A673 (cell line): ENCODE data around the gene ABCF1. TPM values are rescaled to one million over a fixed set of nuclear protein-coding genes. Genes with fewer than 3 reads are reported as not detected.

ENCODE experiments used
- BruUV-seq: library from RNA; stranded (reverse); fragments of 400-500 nt; replicated peaks from 2 replicates; lab custom pipeline; 2021; lab: Mats Ljungman, UMichigan
- CTCF ChIA-PET: fragments of 300-600 bp; sonication (Branson Sonifier 250); formaldehyde crosslinking; loops from one replicate; lab custom pipeline; 2022; ENCODE audit warnings: antibody characterized with exemption; lab: Charles Lee
- POLR2A ChIA-PET: fragments of 300-600 bp; sonication (Branson Sonifier 250); formaldehyde crosslinking; loops from one replicate; lab custom pipeline; 2022; ENCODE audit warnings: antibody characterized with exemption; ENCODE audit not compliant: low non-redundant PET; lab: Charles Lee
- DNase-seq: peaks from one replicate; pipeline ENCODE4 v3.0.0-alpha.2; 2015; ENCODE audit warnings: low spot score
- H3K27ac ChIP-seq: fragments of 200-600 bp; sonication (generic); 2 replicates; pipeline ENCODE4 v1.5.1; 2016; ENCODE audit warnings: mixed run types, low read depth, mild to moderate bottlenecking, mixed read lengths, antibody characterized with exemption, low read length; ENCODE audit not compliant: poor library complexity, severe bottlenecking
- H3K27me3 ChIP-seq: fragments of 200-600 bp; sonication (generic); replicated peaks from 2 replicates; pipeline ENCODE4 v1.6.1; 2017; ENCODE audit warnings: mixed run types, low read depth, mild to moderate bottlenecking, mixed read lengths, antibody characterized with exemption, low read length; ENCODE audit not compliant: insufficient read depth, poor library complexity
- H3K36me3 ChIP-seq: fragments of 200-600 bp; sonication (generic); 2 replicates; pipeline ENCODE4 v1.6.1; 2016; ENCODE audit warnings: mixed run types, mild to moderate bottlenecking, mixed read lengths, antibody characterized with exemption, low read length; ENCODE audit not compliant: insufficient read depth, poor library complexity, severe bottlenecking
- H3K4me1 ChIP-seq: fragments of 200-600 bp; sonication (generic); 2 replicates; pipeline ENCODE4 v1.6.1; 2017; ENCODE audit warnings: mixed run types, mild to moderate bottlenecking, mixed read lengths, antibody characterized with exemption, low read length; ENCODE audit not compliant: insufficient read depth, poor library complexity, severe bottlenecking
- H3K4me3 ChIP-seq: fragments of 200-600 bp; sonication (generic); 2 replicates; pipeline ENCODE4 v1.5.1; 2016; ENCODE audit warnings: low read depth, mixed run types, mild to moderate bottlenecking, mixed read lengths, low read length; ENCODE audit not compliant: poor library complexity, severe bottlenecking
- H3K9me3 ChIP-seq: fragments of 200-600 bp; sonication (generic); 2 replicates; pipeline ENCODE4 v1.6.1; 2016; ENCODE audit warnings: mixed run types, low read depth, mild to moderate bottlenecking, mixed read lengths, antibody characterized with exemption, low read length; ENCODE audit not compliant: poor library complexity, severe bottlenecking
- CTCF ChIP-seq: fragments of 300-800, 200-600 bp; sonication (generic); conservative IDR thresholded peaks from 2 replicates; pipeline ENCODE4 v1.5.1; 2017; ENCODE audit warnings: low read depth, mild to moderate bottlenecking, antibody characterized with exemption, low read length, moderate library complexity, mixed read lengths
- EZH2 ChIP-seq: fragments of 200-600 bp; sonication (generic); IDR thresholded peaks from 2 replicates; pipeline ENCODE4 v1.6.1; 2017; ENCODE audit warnings: borderline replicate concordance, low read depth, mild to moderate bottlenecking, mixed read lengths, antibody characterized with exemption, low read length; ENCODE audit not compliant: poor library complexity, severe bottlenecking
- intact Hi-C: fragments of 100-400 bp; cut with micrococcal nuclease; formaldehyde crosslinking; loops from one replicate; pipeline ENCODE4 v1.10.0; 2022; ENCODE audit not compliant: unreplicated experiment
- total RNA-seq: library from RNA; stranded (reverse); gene quantifications from 2 replicates; pipeline ENCODE4 v1.2.3, GENCODE V29; 2021

ABCF1 gene
- total RNA-seq, 1 experiment from 2014 or later = 119 TPM

GRCh38 chr6:30543821-30544220, 27.4 kb upstream of the ABCF1 start:
- H3K27ac ChIP-seq = no peak overlapping the region
- intact Hi-C loops = loop anchor here (1.0 to 5.0 kb wide), 2 partner anchors 53 to 62 kb away; no protein-coding TSS in a partner anchor
- ChIA-PET POLR2A (no interaction called here), CTCF (interaction anchor here (0.9 to 1.9 kb wide), 2 partner anchors 11 to 62 kb away, joined by 4 to 21 read pairs; no protein-coding TSS in a partner anchor)
- BruUV-seq = no TSS peak
- no peak for TF ChIP-seq EZH2
- TF ChIP-seq CTCF = no peak
- H3K9me3 ChIP-seq = no peaks in the 10 kb centered on the region
- no peak for DNase-seq
- H3K4me3 ChIP-seq = no peak overlapping the region
- H3K27me3 ChIP-seq = no peaks in the 10 kb centered on the region
- H3K36me3 ChIP-seq = no peaks in the 10 kb centered on the region
- peaks cover 4% of the 10 kb centered on the region for H3K4me1 ChIP-seq

- Histone ChIP-seq H3K4me3 (no peak overlapping the region), H3K27ac (no peak overlapping the region), H3K4me1 (peaks cover 4% of the 10 kb centered on the region), H3K36me3 (peaks cover 4% of the 10 kb centered on the region), H3K27me3 (no peaks in the 10 kb centered on the region), H3K9me3 (no peaks in the 10 kb centered on the region)
- intact Hi-C loops = loop anchor here (1.0 to 5.0 kb wide), 2 partner anchors 53 to 62 kb away; no protein-coding TSS in a partner anchor
- CTCF ChIA-PET = interaction anchor here (0.5 to 1.9 kb wide), 11 partner anchors 9 to 362 kb away, joined by 3 to 21 read pairs (median 5); partner anchors contain the start of gene ABCF1
- POLR2A ChIA-PET = interaction anchor here (0.5 to 1.2 kb wide), 3 partner anchors 12 to 166 kb away, joined by 3 to 5 read pairs (median 4); no protein-coding TSS in a partner anchor
- no TSS peak for BruUV-seq
- TF ChIP-seq CTCF (peak; percentile 75), EZH2 (no peak)
- DNase-seq = peak; percentile 76
These were observed 26.5 kb upstream of the ABCF1 start for GRCh38 chr6:30544666-30545272.

- BruUV-seq = no TSS peak
- no peaks in the 10 kb centered on the region for H3K4me1 ChIP-seq
- no peak overlapping the region for H3K27ac ChIP-seq
- intact Hi-C loops = no loop called here
- ChIA-PET CTCF (no interaction called here), POLR2A (no interaction called here)
- H3K36me3 ChIP-seq = peaks cover 23% of the 10 kb centered on the region
- TF ChIP-seq CTCF (no peak), EZH2 (no peak)
- DNase-seq = no peak
- no peaks in the 10 kb centered on the region for H3K27me3 ChIP-seq
- H3K4me3 ChIP-seq = no peak overlapping the region
- no peaks in the 10 kb centered on the region for H3K9me3 ChIP-seq
These were observed 23.8 kb upstream of the ABCF1 start for GRCh38 chr6:30547454-30547853.
